T-cell (primary cell): ENCODE data around the gene RBM33. TPM values are rescaled to one million over a fixed set of nuclear protein-coding genes. Genes with fewer than 3 reads are reported as not detected.

ENCODE experiments used
- ATAC-seq, 4 experiments: fragments of 200-7000 bp in 3 of 4; fragments of 150-1000 bp in 1 of 4; cut with Tn5 transposase; replicated peaks in 1 of 4; 1 replicate in 3 of 4; 2 replicates in 1 of 4; pipeline ENCODE4 v1.10.0; 2021; ENCODE audit warnings: moderate library complexity in 3 of 4, mild to moderate bottlenecking in 2 of 4, moderate number of reproducible peaks in 1 of 4
- CTCF ChIA-PET, 2 donors: fragments of 300-600 bp; sonication (Branson Sonifier 250); formaldehyde crosslinking; loops; one replicate each; lab custom pipeline; 2022; ENCODE audit warnings: antibody characterized with exemption in 2 of 2; lab: Charles Lee
- POLR2A ChIA-PET, 2 donors: fragments of 300-600 bp; sonication (Branson Sonifier 250); formaldehyde crosslinking; loops; one replicate each; lab custom pipeline; 2022; ENCODE audit warnings: antibody characterized with exemption in 2 of 2; lab: Charles Lee
- DNase-seq, 35 experiments: peaks; one replicate each; pipeline versions ENCODE4 v3.0.0 to v3.0.0-alpha.2; 2013 to 2023
- H3K27ac ChIP-seq: one replicate; pipeline ENCODE4 v1.5.1; 2013; ENCODE audit warnings: low read length
- H3K27me3 ChIP-seq, 2 experiments: replicated peaks in 1 of 2; 1 replicate in 1 of 2; 2 replicates in 1 of 2; pipeline versions ENCODE4 v1.6.1 to v1.7.0; 2013; ENCODE audit warnings: low read length in 1 of 2, mixed read lengths in 1 of 2; ENCODE audit not compliant: control insufficient read depth in 2 of 2, insufficient read depth in 2 of 2; ENCODE audit errors: extremely low read depth in 1 of 2
- H3K36me3 ChIP-seq, 2 donors: 1 replicate in 1 of 2; 2 replicates in 1 of 2; pipeline versions ENCODE4 v1.6.1 to v1.7.0; 2013; ENCODE audit warnings: low read length in 1 of 2; ENCODE audit not compliant: control insufficient read depth in 2 of 2, insufficient read depth in 1 of 2; ENCODE audit errors: extremely low read depth in 1 of 2
- H3K4me1 ChIP-seq, 2 experiments: 1 replicate in 1 of 2; 2 replicates in 1 of 2; pipeline versions ENCODE4 v1.6.1 to v1.7.0; 2013; ENCODE audit warnings: low read length in 2 of 2, mixed read lengths in 1 of 2; ENCODE audit not compliant: insufficient read depth in 2 of 2, control insufficient read depth in 1 of 2; ENCODE audit errors: extremely low read depth in 1 of 2
- H3K4me3 ChIP-seq, 2 donors: 1 replicate in 1 of 2; 2 replicates in 1 of 2; pipeline versions ENCODE4 v1.5.1 to v1.7.0; 2013; ENCODE audit warnings: mild to moderate bottlenecking in 2 of 2, low read length in 1 of 2, moderate library complexity in 1 of 2; ENCODE audit not compliant: control insufficient read depth in 1 of 2; ENCODE audit errors: extremely low read depth in 1 of 2
- H3K9me3 ChIP-seq: 2 replicates; pipeline ENCODE4 v1.7.0; 2013
- H3K27ac Mint-ChIP-seq, 2 donors: one replicate each; pipeline ENCODE4 v1.8.0; 2020 to 2021; ENCODE audit warnings: mild to moderate bottlenecking in 2 of 2, mixed read lengths in 2 of 2
- H3K27me3 Mint-ChIP-seq, 2 donors: one replicate each; pipeline ENCODE4 v1.8.0; 2021 to 2022; ENCODE audit warnings: mixed read lengths in 2 of 2
- H3K36me3 Mint-ChIP-seq: one replicate; pipeline ENCODE4 v1.8.0; 2021; ENCODE audit warnings: mixed read lengths
- H3K4me1 Mint-ChIP-seq, 3 donors: one replicate each; pipeline ENCODE4 v1.8.0; 2020 to 2022; ENCODE audit warnings: mixed read lengths in 3 of 3, mild to moderate bottlenecking in 1 of 3
- H3K4me3 Mint-ChIP-seq, 3 donors: one replicate each; pipeline ENCODE4 v1.8.0; 2020 to 2022; ENCODE audit warnings: mild to moderate bottlenecking in 3 of 3, mixed read lengths in 3 of 3, moderate library complexity in 3 of 3
- H3K9me3 Mint-ChIP-seq, 3 donors: one replicate each; pipeline ENCODE4 v1.8.0; 2020 to 2022; ENCODE audit warnings: mixed read lengths in 3 of 3
- WGBS: methylation state at CpG from one replicate; pipeline ENCODE4 v1.1.5; 2013; ENCODE audit warnings: missing lambda C conversion rate; ENCODE audit not compliant: insufficient coverage; 5-methylcytosine and 5-hydroxymethylcytosine counted together
- total RNA-seq, 35 experiments: library from RNA in 6 of 35; stranded (reverse) in 6 of 35; fragments of 120-200 nt in 1 of 35; gene quantifications; one replicate each; pipeline versions ENCODE4 v1.2.1 to v1.2.4 and lab custom pipeline; 2013 to 2026

RBM33 gene
- total RNA-seq, 5 donors from 2014 or later (not counting 1 experiment from before 2014, with no cell fraction given), result 157 to 180 (median 170) TPM

DNA sequence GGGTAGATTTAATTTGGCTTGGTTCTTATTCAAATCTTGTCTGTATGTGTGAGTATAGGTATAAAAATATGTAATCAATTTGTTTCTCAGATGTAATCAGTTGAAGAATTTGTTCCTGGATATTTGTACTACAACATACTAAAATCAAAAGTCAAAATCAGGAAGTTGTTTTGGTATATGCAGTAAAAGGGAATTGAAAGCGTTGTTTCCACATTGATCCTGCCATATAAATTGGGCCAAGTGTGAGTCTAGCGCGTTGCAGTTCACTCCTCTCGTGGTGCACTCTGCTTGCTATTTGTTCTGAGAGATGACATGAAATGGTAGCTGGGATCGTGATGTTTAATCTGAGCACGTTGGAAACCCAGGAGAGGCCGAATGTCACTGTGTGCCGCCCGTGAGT, 111.9 kb downstream of the RBM33 start:
- Mint-ChIP-seq H3K9me3 (no peaks in the 10 kb centered on the region), H3K27ac (peak overlapping the region in 1 of 2 donors; percentile 44), H3K36me3 (peaks cover 34% of the 10 kb centered on the region), H3K4me1 (peaks cover 55 to 75% (median 70%) of the 10 kb centered on the region in 3 donors), H3K27me3 (no peaks in the 10 kb centered on the region), H3K4me3 (no peak overlapping the region)
- no peak for DNase-seq
- POLR2A ChIA-PET, result no interaction called here
- CTCF ChIA-PET, result interaction anchor here in 1 of 2 donors (0.6 kb wide), 1 partner anchor 457 kb away, joined by 3 read pairs; no protein-coding TSS in a partner anchor
- peaks cover 11 to 17% of the 10 kb centered on the region in 2 experiments for H3K4me1 ChIP-seq
- no peak overlapping the region for H3K27ac ChIP-seq
- H3K27me3 ChIP-seq, result no peaks in the 10 kb centered on the region
- peaks cover 0 to 5% of the 10 kb centered on the region in 2 donors for H3K36me3 ChIP-seq
- no peaks in the 10 kb centered on the region for H3K9me3 ChIP-seq
- 90% methylated on average over 9 of the region's 9 CpGs for WGBS
- no peak for ATAC-seq
- H3K4me3 ChIP-seq, result no peak overlapping the region

DNA sequence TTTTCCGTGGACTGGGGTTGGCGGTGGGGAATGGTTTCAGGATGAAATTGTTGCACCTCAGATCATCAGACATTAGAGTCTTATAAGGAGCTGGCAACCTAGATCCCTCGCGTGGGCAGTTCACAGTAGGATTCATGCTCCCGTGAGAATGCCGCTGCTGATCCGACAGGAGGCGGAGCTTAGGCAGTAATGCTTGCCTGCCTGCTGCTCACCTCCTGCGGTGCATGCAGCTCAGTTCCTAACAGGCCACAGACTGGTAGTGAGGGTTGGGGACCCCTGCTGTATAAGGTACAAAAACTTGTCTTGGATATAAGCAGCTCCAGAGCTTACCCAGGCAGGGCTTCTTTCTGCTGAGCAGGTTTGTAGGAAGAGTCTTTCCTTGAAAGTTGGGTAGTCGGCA, 113.9 kb downstream of the RBM33 start:
- peaks cover 12 to 24% of the 10 kb centered on the region in 2 experiments for H3K4me1 ChIP-seq
- peaks cover 25% of the 10 kb centered on the region for H3K36me3 Mint-ChIP-seq
- WGBS, result 96% methylated on average over 10 of the region's 10 CpGs

DNA sequence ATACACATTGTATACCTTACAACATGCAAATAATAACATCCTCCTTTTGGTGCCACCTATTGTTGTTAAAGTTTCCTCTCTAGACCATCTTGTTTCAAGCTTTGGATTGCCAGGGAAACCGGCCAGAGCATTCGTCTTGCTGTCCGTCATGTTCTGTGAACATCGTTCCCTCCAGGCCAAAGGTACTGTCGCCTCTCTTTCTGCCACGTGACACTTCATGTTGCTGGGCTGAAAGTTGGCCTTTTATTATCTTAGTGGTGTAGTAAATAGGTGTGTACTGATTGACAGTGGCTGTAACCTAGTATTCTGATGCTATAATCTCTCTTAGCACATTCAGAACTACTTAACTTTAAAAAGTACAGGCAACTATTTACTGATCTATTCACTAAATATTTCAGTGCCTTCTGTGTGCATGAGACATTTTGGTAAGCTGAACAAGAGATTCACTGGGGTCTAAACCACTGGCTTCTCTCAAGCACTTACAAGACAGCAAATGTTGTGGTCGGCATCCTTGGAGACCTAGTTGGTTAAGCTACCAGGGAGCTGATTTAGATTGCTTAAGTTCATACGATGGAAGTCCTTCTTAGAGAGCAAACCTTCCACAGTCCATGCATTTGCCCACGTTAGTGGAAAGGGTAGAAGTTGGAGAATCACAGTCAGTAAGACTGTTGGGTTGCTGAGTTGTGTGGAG, 115.4 kb downstream of the RBM33 start:
- ChIA-PET POLR2A (no interaction called here), CTCF (no interaction called here)
- no peak overlapping the region for H3K4me3 ChIP-seq
- no peak overlapping the region for H3K27ac ChIP-seq
- Mint-ChIP-seq H3K4me1 (peaks cover 55 to 75% (median 70%) of the 10 kb centered on the region in 3 donors), H3K9me3 (no peaks in the 10 kb centered on the region), H3K27me3 (no peaks in the 10 kb centered on the region), H3K36me3 (peaks cover 23% of the 10 kb centered on the region), H3K4me3 (no peak overlapping the region), H3K27ac (peak overlapping the region in 1 of 2 donors; percentile 70)
- H3K36me3 ChIP-seq, result peaks cover 0 to 5% of the 10 kb centered on the region in 2 donors
- no peaks in the 10 kb centered on the region for H3K9me3 ChIP-seq
- ATAC-seq (no peak), DNase-seq (no peak)
- no peaks in the 10 kb centered on the region for H3K27me3 ChIP-seq
- H3K4me1 ChIP-seq, result peaks cover 24 to 30% of the 10 kb centered on the region in 2 experiments
- WGBS, result 100% methylated on average over 3 of the region's 9 CpGs

More for the DNA sequence above, 113.9 kb downstream of the RBM33 start:
- ChIA-PET POLR2A (no interaction called here), CTCF (interaction anchor here in 1 of 2 donors (0.8 to 1.0 kb wide), 2 partner anchors 8 to 159 kb away, joined by 3 to 4 read pairs; no protein-coding TSS in a partner anchor)
- ATAC-seq (no peak), DNase-seq (no peak)
- Mint-ChIP-seq H3K4me3 (no peak overlapping the region), H3K9me3 (no peaks in the 10 kb centered on the region), H3K27ac (no peak overlapping the region), H3K27me3 (no peaks in the 10 kb centered on the region), H3K4me1 (peaks cover 55 to 75% (median 70%) of the 10 kb centered on the region in 3 donors)
- Histone ChIP-seq H3K27me3 (no peaks in the 10 kb centered on the region), H3K9me3 (no peaks in the 10 kb centered on the region), H3K4me3 (no peak overlapping the region), H3K27ac (no peak overlapping the region), H3K36me3 (peaks cover 0 to 5% of the 10 kb centered on the region in 2 donors)

DNA sequence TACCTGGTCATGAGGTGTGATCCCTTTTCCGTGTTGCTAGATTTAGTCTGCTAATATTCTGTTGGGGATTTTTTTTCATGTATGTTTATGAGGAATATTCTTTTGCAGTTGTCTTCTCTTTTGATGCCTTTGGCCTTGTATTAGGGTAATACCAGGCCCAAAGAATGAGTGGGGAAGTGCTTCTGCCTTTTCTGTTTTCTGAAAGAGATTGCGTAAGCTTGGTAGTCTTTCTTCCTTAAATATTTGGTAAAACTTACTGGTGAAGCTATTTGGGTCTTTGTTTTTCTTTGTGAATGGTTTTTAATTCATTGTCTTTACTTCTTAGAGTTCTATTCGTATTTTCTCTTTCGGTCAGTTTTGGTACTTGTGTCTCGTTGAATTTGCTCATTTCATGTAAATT, 116.7 kb downstream of the RBM33 start:
- DNase-seq, result no peak
- ChIA-PET POLR2A (no interaction called here), CTCF (no interaction called here)
- Mint-ChIP-seq H3K4me1 (peaks cover 48 to 69% (median 66%) of the 10 kb centered on the region in 3 donors), H3K9me3 (no peaks in the 10 kb centered on the region), H3K27me3 (no peaks in the 10 kb centered on the region), H3K36me3 (peaks cover 25% of the 10 kb centered on the region), H3K4me3 (no peak overlapping the region), H3K27ac (peak overlapping the region; percentile 19 to 29)
- Histone ChIP-seq H3K9me3 (no peaks in the 10 kb centered on the region), H3K27ac (no peak overlapping the region), H3K27me3 (no peaks in the 10 kb centered on the region), H3K36me3 (peaks cover 0 to 16% of the 10 kb centered on the region in 2 donors), H3K4me1 (peaks cover 26 to 30% of the 10 kb centered on the region in 2 experiments), H3K4me3 (no peak overlapping the region)
- no peak for ATAC-seq
- WGBS, result 100% methylated on average over 2 of the region's 5 CpGs

- Histone ChIP-seq H3K27me3 (no peaks in the 10 kb centered on the region), H3K4me3 (no peak overlapping the region), H3K4me1 (peaks cover 26 to 30% of the 10 kb centered on the region in 2 experiments), H3K36me3 (peaks cover 2 to 25% of the 10 kb centered on the region in 2 donors), H3K9me3 (no peaks in the 10 kb centered on the region), H3K27ac (no peak overlapping the region)
- Mint-ChIP-seq H3K27me3 (no peaks in the 10 kb centered on the region), H3K36me3 (peaks cover 18% of the 10 kb centered on the region), H3K9me3 (no peaks in the 10 kb centered on the region), H3K4me1 (peaks cover 49 to 62% (median 59%) of the 10 kb centered on the region in 3 donors), H3K27ac (peak overlapping the region; percentile 19 to 86), H3K4me3 (no peak overlapping the region)
- ATAC-seq (no peak), DNase-seq (no peak)
- ChIA-PET POLR2A (no interaction called here), CTCF (no interaction called here)
- 100% methylated on average over 3 of the region's 4 CpGs for WGBS
These were observed 117.6 kb downstream of the RBM33 start for GRCh38 chr7:155762036-155762435.

- no peak overlapping the region for H3K27ac ChIP-seq
- POLR2A ChIA-PET, result no interaction called here
These were observed 118.2 kb downstream of the RBM33 start for GRCh38 chr7:155762655-155763054.

More at GRCh38 chr7:155762655-155763054, 118.2 kb downstream of the RBM33 start:
- CTCF ChIA-PET, result interaction anchor here in 1 of 2 donors (0.5 kb wide), 1 partner anchor 16 kb away, joined by 5 read pairs; no protein-coding TSS in a partner anchor
- Histone ChIP-seq H3K9me3 (no peaks in the 10 kb centered on the region), H3K4me3 (no peak overlapping the region), H3K36me3 (peaks cover 3 to 31% of the 10 kb centered on the region in 2 donors), H3K27me3 (no peaks in the 10 kb centered on the region), H3K4me1 (peaks cover 26 to 30% of the 10 kb centered on the region in 2 experiments)
- ATAC-seq (no peak), DNase-seq (no peak)
- H3K4me1 Mint-ChIP-seq, result peaks cover 53 to 60% (median 59%) of the 10 kb centered on the region in 3 donors
- H3K9me3 Mint-ChIP-seq, result no peaks in the 10 kb centered on the region
- WGBS, result 90% methylated on average over 7 of the region's 10 CpGs
- H3K27ac Mint-ChIP-seq, result peak overlapping the region; percentile 86
- H3K27me3 Mint-ChIP-seq, result no peaks in the 10 kb centered on the region
- H3K4me3 Mint-ChIP-seq, result peak overlapping the region in 2 of 3 donors; percentile 75 to 78
- peaks cover 21% of the 10 kb centered on the region for H3K36me3 Mint-ChIP-seq
